Activated CD4-positive, alpha-beta T cell treated with anti-CD3 and anti-CD28 coated beads, Interleukin-10, Interleukin-2, amounts not matched to agents 100 ng/mL and 50 ng/mL, durations not matched to agents 16 hours and 8 hours (primary cell): ENCODE results near the gene CTU2.

Experiments used
- DNase-seq: peaks from one replicate; pipeline ENCODE4 v3.0.0-alpha.2; 2020

CTU2 gene

GRCh38 chr16:88732172-88732960 is 26.1 kb downstream of the CTU2 start:
- DNase-seq, result no peak

DNA sequence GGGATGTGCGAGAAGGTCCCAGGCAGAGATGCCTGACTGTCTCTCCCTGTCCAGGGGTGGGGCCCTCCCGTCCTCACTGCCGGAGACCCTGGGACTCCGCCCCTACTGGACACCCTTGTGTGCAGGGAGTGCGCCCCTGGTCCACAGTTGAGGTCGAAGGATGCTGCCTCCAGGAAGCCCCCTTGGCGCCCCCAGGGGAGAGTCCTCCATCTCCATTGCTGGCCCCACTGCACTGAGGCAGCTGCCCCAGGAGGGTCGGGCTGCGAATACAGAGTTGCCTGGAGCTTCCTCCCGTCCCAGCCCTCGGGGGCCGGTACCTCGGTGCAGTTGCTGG is 26.6 kb downstream of the CTU2 start:
- DNase-seq, result no peak

- DNase-seq, result no peak
Measured at GRCh38 chr16:88733630-88734360, 27.5 kb downstream of the CTU2 start.

GRCh38 chr16:88734361-88734728 is 28.0 kb downstream of the CTU2 start:
- DNase-seq, result no peak

- DNase-seq, result no peak
Measured at GRCh38 chr16:88735121-88735520, 28.8 kb downstream of the CTU2 start.

- DNase-seq, result no peak
Measured at GRCh38 chr16:88735616-88736015, 29.3 kb downstream of the CTU2 start.

DNA sequence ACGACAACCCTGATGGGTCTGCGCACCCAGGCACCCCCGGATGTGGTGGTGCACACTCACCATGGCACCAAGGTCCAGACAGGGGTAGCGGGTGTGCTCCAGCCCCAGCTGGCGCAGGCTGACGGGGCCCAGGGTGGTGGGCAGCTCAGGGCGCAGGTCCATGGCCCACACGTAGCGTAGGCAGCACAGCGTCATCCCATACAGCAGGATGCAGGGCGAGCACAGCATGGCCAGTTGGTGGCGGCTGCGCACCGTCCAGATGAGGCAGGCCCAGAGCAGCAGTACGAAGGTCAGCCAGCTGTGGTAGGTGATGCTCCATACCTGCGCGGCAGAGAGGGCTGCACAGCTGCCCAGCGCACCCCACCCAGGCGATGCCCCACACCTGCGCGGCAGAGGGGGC is 29.8 kb downstream of the CTU2 start:
- DNase-seq, result no peak

DNA sequence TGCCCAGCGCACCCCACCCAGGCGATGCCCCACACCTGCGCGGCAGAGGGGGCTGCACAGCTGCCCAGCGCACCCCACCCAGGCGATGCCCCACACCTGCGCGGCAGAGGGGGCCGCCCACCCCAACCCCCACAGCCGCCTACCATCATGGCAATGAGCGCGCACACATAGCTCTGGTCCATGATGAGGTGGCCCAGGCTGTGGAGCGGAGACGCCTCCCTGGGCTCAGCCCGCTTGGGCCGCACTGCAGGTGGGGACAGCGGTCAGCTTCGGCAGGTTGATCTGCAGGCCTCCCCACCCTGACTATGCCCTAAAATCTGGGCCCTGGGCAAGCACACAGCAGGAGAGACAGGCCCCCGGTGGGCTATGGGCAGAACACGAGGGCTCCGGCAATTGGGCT is 30.2 kb downstream of the CTU2 start:
- DNase-seq, result no peak

DNA sequence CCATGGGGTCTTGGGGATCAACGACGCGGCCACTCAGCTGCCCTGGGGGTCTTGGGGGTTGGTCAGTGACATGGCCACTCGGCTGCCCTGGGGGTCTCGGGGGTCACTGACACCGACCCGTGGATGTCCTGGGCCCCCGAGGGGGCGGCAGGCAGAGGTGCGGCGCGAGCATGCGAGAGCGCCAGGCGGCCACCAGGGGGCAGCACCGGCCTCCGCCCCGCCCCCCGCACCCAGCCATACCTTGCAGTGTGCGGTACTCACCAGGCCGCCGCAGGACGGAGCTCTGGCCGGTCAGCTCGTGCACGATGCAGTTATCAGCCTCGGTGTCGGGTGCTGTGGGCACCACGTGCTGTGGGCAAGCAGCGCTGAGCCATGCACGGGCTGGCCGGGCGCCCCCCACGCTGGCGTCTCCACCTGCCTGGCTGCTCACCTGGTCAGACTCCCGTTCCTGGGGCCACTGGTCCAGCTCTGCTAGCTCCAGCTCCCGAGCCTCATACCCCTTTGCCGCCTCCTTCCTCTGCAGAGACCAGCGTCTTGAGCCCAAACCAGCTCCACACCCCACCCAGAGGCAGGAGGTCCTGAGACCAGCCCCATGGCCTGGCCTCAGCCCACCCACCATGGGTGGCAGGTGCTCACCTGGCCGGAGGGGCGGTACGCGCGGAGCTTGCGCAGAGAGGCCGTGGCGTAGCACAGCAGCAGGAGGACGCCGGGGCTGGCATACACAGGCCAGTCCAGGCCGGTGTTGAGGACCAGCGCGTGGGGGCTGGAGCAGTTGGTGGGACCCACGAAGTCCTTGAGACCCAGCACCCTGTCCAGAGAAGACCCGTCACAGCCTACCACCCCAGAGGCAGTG is 31.2 kb downstream of the CTU2 start:
- DNase-seq, result peak; percentile 81

DNA sequence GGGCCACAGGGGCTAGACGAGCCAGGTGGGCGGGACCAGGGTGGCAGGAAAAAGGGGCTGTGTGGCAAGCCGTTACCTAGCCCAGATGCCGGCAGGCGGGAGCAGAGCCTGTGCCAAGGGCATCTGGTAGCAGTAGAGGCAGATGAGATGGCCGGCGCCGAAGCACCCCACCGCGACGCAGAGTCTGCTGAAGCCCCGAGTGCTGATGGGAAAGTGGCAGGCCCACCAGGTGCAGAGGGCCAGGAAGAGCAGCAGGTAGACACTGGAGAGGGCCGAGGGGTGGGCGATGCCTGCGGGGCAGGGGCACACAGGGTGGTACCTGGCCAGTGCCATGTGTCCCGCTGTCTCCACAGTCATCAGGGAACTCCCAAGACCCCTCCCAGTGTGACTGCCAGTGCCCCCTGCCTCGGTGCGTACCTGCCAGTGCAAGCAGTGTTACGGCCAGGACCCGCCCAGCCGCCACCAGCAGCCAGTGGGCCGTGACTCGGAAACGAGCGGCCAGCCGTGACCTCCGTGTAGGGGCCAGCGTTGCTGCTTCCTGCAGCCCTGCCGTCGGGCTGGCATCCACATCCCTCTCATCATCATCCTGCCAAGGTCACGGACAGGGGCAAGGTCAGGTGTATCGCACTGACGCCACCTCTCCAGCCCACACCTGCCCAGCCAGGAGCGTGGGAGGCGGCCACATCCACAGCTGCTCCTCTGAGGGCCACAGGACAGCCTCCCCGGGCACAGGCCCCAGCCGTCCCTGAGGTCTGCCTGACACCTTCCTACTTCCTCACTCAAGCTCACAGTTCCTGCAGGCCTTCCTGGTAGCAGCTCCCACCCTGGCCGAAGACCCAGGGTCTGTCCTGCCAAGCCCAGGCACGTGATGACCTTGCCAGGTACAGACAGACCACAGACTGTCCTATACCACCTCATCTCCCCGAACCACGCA is 32.1 kb downstream of the CTU2 start:
- DNase-seq, result no peak

GRCh38 chr16:88739139-88739976 is 33.1 kb downstream of the CTU2 start:
- DNase-seq, result no peak

DNA sequence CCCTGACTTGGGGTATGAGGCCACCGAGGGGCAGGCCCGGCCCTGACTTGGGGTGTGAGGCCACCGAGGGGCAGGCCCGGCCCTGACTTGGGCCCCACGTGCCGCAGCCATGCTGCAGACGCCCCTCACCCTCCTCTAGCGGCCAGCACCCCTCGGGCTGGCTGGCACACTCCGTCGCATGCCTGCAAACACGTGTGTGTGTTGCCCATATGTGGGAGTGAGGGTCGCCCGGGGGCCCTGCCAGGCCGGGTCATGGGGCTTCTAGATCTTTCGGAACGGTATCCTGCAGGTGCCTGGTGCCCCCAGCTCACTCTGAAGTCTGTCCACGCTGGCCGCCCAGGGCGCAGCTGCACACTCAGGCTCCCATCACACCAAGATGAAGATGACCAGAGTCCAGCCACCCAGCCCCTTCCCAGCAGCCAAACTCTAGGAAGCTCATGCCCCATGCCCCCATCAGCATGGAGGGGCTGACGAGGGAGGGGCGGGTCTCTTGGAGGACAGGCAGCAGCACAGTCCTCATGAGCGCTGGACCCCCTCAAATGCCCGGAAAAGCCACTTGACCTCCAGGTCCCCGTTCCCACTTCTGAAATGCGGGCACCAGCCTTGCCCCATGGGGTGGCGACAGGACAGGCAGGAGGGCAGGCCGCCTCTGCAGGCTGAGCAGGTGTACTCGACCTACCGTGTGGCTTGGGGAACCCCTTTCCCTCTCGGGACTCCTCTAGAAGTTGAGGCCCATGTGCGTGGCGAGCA is 33.8 kb downstream of the CTU2 start:
- no peak for DNase-seq

DNA sequence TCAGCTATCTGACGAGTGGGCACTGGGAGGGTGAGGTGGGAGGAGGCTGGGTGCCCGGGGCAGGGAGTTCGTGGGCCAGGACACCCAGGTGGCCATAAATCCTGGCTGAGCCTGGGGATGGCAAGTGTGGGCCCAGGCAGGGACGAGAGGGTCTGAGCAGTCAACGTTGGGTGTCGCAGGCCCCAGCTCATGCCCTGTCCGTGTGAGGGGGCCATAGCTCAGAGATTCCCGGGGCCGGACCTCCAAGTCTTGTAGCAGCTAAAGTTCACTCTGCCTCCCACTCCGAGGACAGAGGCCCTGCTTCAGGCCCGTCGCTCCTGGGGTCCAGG is 34.4 kb downstream of the CTU2 start:
- no peak for DNase-seq

- no peak for DNase-seq
Measured at GRCh38 chr16:88741368-88741767, 35.1 kb downstream of the CTU2 start.

- no peak for DNase-seq
Measured at GRCh38 chr16:88742896-88743605, 36.7 kb downstream of the CTU2 start.

- DNase-seq, result peak; percentile 72
Measured at GRCh38 chr16:88743693-88744576, 37.6 kb downstream of the CTU2 start.

DNA sequence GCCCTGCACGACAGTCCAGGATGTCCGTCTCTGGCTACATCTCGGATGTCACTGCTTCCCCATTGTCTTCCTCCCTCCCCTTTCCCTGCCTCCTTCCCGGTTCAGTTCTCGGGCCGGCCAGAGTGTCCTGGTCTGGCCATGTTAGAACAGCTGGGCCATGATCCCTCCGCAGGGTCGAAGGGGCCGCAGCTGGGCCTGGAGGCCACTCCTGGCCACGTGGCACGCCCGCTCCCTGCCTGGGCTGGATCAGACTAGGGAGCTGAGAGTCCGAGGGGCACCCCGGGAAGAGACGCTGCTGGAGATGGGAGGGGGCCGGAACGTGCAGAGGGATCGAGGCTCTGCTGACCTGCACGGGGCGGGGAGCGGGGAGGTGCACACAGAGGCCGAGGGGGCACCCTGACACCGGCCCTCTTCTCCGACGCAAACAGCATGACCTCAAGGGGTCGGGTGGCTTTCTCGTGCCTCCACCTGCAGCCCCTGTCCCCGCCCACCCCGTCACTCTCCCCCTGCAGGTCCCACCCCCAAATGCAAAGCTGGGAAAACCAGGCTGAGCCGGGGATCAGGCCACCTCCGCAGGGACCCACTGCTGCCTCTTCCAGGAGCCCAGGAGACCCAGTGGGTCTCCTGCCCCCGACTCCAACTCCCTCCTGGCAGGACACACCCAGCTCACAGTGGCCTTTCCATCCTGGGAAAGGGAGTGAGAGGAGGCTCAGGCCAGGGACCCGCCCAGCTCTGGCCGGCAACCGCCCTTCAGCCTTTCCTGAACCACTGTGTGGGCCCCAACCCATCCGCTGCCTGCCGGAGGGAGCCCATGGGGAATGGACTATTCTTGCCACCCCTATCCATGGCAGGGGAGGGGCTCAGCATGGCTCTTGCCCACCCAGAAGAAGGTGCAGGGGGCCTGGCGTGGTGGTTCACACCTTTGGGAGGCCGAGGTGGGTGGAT is 38.5 kb downstream of the CTU2 start:
- no peak for DNase-seq

DNA sequence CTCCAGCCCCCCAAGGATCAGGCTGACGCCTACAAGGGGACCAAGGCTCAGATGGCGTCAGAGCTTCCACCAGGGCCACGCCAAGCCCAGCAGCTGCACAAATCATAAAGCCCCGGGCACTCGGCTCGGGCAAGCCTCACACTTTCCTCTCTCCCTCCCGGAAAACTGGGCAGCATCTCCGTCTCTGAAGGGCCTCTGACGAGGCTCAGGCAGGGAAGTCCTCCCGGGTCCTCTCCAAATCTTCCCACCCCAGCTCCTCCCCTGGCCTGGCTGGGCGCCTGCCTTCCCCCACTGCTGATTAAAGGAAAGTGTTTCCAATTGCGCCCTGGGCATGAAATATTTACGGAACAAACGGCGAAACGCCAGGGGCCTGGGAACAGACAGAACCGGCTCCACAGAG is 40.2 kb downstream of the CTU2 start:
- DNase-seq, result no peak
